Hepatocyte (in vitro differentiated cells): Measurements from ENCODE around the gene BCL2. TPM values are rescaled to one million over a fixed set of nuclear protein-coding genes. Genes with fewer than 3 reads are reported as not detected.

Experiments used
- DNase-seq: peaks from one replicate; pipeline ENCODE4 v3.0.0-alpha.2; 2016; ENCODE audit warnings: low spot score
- H2AFZ ChIP-seq: fragments of 200-600 bp; sonication (generic); 2 replicates; pipeline ENCODE4 v1.6.0; 2016; ENCODE audit warnings: antibody characterized with exemption, mild to moderate bottlenecking
- H3K27ac ChIP-seq: fragments of 200-600 bp; sonication (generic); 2 replicates; pipeline ENCODE4 v1.5.1; 2016; ENCODE audit warnings: mild to moderate bottlenecking
- H3K27me3 ChIP-seq: fragments of 200-600 bp; sonication (generic); 2 replicates; pipeline ENCODE4 v1.6.1; 2016
- H3K36me3 ChIP-seq: fragments of 200-600 bp; sonication (generic); replicated peaks from 2 replicates; pipeline ENCODE4 v1.5.1; 2016; ENCODE audit warnings: low read depth; ENCODE audit not compliant: insufficient read depth
- H3K4me1 ChIP-seq: fragments of 200-600 bp; sonication (generic); 2 replicates; pipeline ENCODE4 v1.5.1; 2016; ENCODE audit warnings: mild to moderate bottlenecking, moderate library complexity; ENCODE audit not compliant: insufficient read depth
- H3K4me2 ChIP-seq: fragments of 200-600 bp; sonication (generic); 2 replicates; pipeline ENCODE4 v1.6.0; 2016
- H3K4me3 ChIP-seq: fragments of 200-600 bp; sonication (generic); 2 replicates; pipeline ENCODE4 v1.5.1; 2016; ENCODE audit warnings: mild to moderate bottlenecking
- H3K79me2 ChIP-seq: fragments of 200-600 bp; sonication (generic); 2 replicates; pipeline ENCODE4 v1.6.0; 2017; ENCODE audit warnings: mild to moderate bottlenecking
- H3K9me2 ChIP-seq: fragments of 200-600 bp; sonication (generic); replicated peaks from 2 replicates; pipeline ENCODE4 v1.6.0; 2017; ENCODE audit warnings: mild to moderate bottlenecking; ENCODE audit not compliant: insufficient read depth
- H3K9me3 ChIP-seq: fragments of 200-600 bp; sonication (generic); 2 replicates; pipeline ENCODE4 v1.5.1; 2016; ENCODE audit warnings: low read depth, mild to moderate bottlenecking
- H4K20me1 ChIP-seq: fragments of 200-600 bp; sonication (generic); 2 replicates; pipeline ENCODE4 v1.6.0; 2016; ENCODE audit warnings: mild to moderate bottlenecking; ENCODE audit not compliant: insufficient read depth, poor library complexity, severe bottlenecking
- EZH2 ChIP-seq: fragments of 200-600 bp; sonication (generic); IDR thresholded peaks from 2 replicates; pipeline ENCODE4 v1.6.1; 2016; ENCODE audit warnings: antibody characterized with exemption, mild to moderate bottlenecking, borderline replicate concordance
- EZH2phosphoT487 ChIP-seq: fragments of 200-600 bp; sonication (generic); IDR thresholded peaks from one replicate; pipeline ENCODE4 v1.6.1; 2018; ENCODE audit warnings: antibody characterized with exemption, mild to moderate bottlenecking, low read depth, moderate library complexity; ENCODE audit not compliant: unreplicated experiment, severe bottlenecking
- WGBS: methylation state at CpG from one replicate; pipeline ENCODE4 v1.1.6; 2016; ENCODE audit warnings: low lambda C conversion rate; ENCODE audit errors: missing lambda C conversion rate; 5-methylcytosine and 5-hydroxymethylcytosine counted together
- polyA plus RNA-seq: library from polyadenylated mRNA; unstranded; fragments of >200 nt; fragmentation: Nextera tagmentation; extraction: Ambion mirVana; gene quantifications from 2 replicates; pipeline ENCODE4 v1.2.1, GENCODE V29; 2016
- total RNA-seq: library from RNA; depleted of rRNA; stranded (reverse); fragments of >200 nt; gene quantifications from 2 replicates; pipeline ENCODE4 v1.2.3, GENCODE V29; 2014
- TF ChIP-seq, protein P1 (sequence below): fragments of 200-600 bp; sonication (generic); IDR thresholded peaks from 2 replicates; pipeline ENCODE4 v1.5.1; 2016; ENCODE audit warnings: antibody characterized with exemption, mild to moderate bottlenecking; ENCODE audit not compliant: poor library complexity

BCL2 gene
- total and polyA plus RNA-seq, 2 experiments from 2014 or later, result 1.0 to 11.4 TPM

DNA sequence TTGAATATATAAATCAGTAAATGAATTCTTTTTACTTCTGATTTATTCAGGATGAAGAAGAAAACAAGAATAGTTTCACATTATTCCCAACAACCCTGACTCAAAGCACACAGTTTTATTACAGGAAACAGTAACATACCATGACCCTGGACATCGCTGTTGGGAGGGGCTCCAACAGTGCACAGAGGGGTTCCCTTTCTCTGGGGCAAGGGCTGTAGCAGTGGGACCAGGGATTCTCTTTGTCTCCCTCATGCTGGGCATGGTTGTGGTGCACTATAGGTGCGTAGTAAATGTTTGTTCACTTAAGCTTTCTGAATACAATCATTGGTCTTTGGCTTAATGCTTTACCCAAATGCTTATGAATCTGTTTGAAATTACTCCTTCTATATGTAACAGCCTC, 189.4 kb downstream of the BCL2 start:
- Histone ChIP-seq H3K27ac (no peak overlapping the region), H3K9me3 (no peaks in the 10 kb centered on the region), H3K27me3 (no peaks in the 10 kb centered on the region), H3K4me3 (no peak overlapping the region), H3K4me1 (peaks cover 33% of the 10 kb centered on the region), H2AFZ (no peak overlapping the region), H3K9me2 (no peaks in the 10 kb centered on the region), H3K4me2 (peak overlapping the region; percentile 27), H3K79me2 (no peaks in the 10 kb centered on the region), H4K20me1 (no peaks in the 10 kb centered on the region), H3K36me3 (no peaks in the 10 kb centered on the region)
- DNase-seq, result no peak
- TF ChIP-seq EZH2 (no peak), EZH2phosphoT487 (no peak)
- TF ChIP-seq, protein P1, sequence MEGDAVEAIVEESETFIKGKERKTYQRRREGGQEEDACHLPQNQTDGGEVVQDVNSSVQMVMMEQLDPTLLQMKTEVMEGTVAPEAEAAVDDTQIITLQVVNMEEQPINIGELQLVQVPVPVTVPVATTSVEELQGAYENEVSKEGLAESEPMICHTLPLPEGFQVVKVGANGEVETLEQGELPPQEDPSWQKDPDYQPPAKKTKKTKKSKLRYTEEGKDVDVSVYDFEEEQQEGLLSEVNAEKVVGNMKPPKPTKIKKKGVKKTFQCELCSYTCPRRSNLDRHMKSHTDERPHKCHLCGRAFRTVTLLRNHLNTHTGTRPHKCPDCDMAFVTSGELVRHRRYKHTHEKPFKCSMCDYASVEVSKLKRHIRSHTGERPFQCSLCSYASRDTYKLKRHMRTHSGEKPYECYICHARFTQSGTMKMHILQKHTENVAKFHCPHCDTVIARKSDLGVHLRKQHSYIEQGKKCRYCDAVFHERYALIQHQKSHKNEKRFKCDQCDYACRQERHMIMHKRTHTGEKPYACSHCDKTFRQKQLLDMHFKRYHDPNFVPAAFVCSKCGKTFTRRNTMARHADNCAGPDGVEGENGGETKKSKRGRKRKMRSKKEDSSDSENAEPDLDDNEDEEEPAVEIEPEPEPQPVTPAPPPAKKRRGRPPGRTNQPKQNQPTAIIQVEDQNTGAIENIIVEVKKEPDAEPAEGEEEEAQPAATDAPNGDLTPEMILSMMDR, result no peak
- WGBS, result 54% methylated on average over 2 of the region's 2 CpGs

DNA sequence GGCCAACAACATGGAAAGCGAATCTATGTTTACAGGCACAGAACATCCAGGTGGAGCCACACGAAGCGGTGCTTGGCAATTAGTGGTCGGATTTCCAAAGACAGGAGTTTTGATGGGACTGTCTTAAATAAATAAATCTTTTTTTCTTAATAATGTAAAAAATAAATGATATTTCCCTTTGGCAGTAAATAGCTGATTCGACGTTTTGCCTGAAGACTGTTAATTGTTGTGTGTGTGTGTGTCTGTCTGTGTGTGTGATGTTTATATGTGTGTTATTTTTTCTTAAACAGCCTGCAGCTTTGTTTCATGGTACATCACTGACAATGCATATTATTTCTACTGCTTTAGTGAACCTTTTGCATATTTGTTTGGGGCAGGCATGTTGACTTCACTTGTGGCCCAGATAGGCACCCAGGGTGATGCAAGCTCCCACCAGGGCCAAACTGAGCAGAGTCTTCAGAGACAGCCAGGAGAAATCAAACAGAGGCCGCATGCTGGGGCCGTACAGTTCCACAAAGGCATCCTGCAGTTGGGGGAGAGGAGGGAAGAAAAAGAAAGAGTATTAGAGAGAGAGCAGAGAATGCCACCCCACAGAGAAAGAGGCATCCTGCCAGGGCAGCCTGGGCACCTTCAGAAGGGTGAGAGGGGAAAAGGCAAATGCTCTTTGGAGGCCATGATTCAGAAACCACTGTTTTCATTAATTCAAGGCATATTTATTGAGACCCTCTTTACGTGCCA, 191.2 kb downstream of the BCL2 start:
- Histone ChIP-seq H3K4me1 (peaks cover 33% of the 10 kb centered on the region), H3K27ac (no peak overlapping the region), H3K27me3 (no peaks in the 10 kb centered on the region), H3K9me3 (no peaks in the 10 kb centered on the region), H3K4me2 (no peak overlapping the region), H3K79me2 (no peaks in the 10 kb centered on the region), H2AFZ (no peak overlapping the region), H3K9me2 (no peaks in the 10 kb centered on the region), H3K36me3 (no peaks in the 10 kb centered on the region), H4K20me1 (no peaks in the 10 kb centered on the region), H3K4me3 (no peak overlapping the region)
- TF ChIP-seq, protein P1, result no peak
- TF ChIP-seq EZH2, result no peak
- no peak for TF ChIP-seq EZH2phosphoT487
- WGBS, result 90% methylated on average over 9 of the region's 9 CpGs
- DNase-seq, result no peak

DNA sequence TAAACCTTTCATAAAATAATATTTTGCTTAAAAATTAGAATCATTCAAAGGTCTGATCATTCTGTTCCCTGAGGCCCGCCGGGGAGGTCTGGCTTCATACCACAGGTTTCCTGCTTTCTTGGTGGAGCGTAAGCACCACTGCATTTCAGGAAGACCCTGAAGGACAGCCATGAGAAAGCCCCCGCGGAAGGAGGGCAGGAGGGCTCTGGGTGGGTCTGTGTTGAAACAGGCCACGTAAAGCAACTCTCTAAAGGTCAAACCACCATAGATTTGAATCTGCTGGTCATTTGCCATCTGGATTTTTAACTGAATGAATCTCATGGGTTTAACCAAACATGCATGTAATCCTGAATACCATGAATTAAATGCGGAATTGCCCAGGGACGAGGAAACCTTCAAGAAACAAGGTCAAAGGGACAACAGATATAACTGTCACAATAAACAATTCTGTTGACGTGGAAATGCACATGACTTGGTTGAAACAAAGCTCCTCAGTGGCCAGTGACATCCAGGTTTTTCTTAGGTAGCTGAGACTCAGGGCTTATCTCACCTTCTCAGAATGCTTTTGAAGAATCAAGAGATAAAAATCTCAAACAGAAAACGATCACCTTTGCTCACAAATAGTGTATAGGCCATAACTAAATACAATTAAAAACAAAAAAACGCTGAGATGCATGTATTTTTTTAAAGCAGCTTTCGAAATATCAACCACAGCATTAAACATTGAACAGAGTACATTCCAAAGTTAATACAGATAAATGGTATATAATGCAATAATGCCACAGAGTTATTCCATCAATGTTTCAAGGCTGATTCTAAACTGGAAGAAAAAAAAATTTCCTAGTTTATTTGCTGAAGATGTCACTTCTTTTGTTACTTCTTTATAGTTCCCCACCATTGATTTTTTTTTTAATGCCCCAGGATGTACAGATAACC, 193.2 kb downstream of the BCL2 start:
- H3K27ac ChIP-seq, result no peak overlapping the region
- H3K4me1 ChIP-seq, result peaks cover 15% of the 10 kb centered on the region
- H3K4me2 ChIP-seq, result no peak overlapping the region
- no peaks in the 10 kb centered on the region for H3K79me2 ChIP-seq
- H4K20me1 ChIP-seq, result no peaks in the 10 kb centered on the region
- DNase-seq, result no peak
- no peaks in the 10 kb centered on the region for H3K9me3 ChIP-seq
- WGBS, result 65% methylated on average over 12 of the region's 12 CpGs
- no peaks in the 10 kb centered on the region for H3K36me3 ChIP-seq
- H2AFZ ChIP-seq, result no peak overlapping the region
- no peak overlapping the region for H3K4me3 ChIP-seq
- no peak for TF ChIP-seq EZH2phosphoT487
- TF ChIP-seq, protein P1, result no peak
- TF ChIP-seq EZH2, result no peak
- no peaks in the 10 kb centered on the region for H3K27me3 ChIP-seq
- no peaks in the 10 kb centered on the region for H3K9me2 ChIP-seq
